ENCODE measurements around the gene NCAM1.

DNA sequence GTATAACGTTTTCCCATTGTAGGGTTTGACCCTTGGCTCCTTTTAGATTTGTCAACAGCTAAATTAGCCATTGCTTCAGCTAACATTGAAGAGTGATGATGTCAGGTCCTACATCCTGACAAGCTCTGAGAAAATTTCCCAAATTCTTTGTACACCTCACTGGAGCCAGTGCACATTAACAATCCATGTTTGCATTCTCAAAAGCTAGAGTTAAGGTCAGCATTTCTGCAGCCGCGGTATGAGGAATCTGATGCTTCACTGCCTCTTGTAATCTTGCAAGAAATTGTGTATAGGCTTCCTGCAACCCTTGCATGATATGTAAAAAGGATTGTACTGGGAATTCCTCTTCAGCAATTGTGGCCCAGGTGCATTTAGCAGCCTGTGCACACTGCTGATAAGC, 33.1 kb upstream of the NCAM1 start:
- TF ChIP-seq BHLHE40 (IDR thresholded peaks at IDR 0.05; ENCODE audit: borderline replicate concordance) (no peak), FOXA1 (IDR thresholded peaks at IDR 0.05) (no peak), SP1 (IDR thresholded peaks at IDR 0.05) (no peak), ZNF384 (IDR thresholded peaks at IDR 0.05) (no peak), ELF4 (IDR thresholded peaks at IDR 0.05) (no peak), FOXM1 (IDR thresholded peaks at IDR 0.05; ENCODE audit: borderline replicate concordance) (no peak)
